ENCODE measurements around the gene KRT6A. TPM values are rescaled to one million over a fixed set of nuclear protein-coding genes. Genes with fewer than 3 reads are reported as not detected.
"Not testable (repeated sequence)": the region's sequence is repeated elsewhere in the genome, so short reads cannot be mapped to it uniquely, and the experiment has no call there.

KRT6A gene
- total and polyA plus RNA-seq, 10 of the 15 experiments (the other 5 are each of a cell fraction or from before 2014, with no cell fraction given), result 0.96 TPM; not detected in 9

DNA sequence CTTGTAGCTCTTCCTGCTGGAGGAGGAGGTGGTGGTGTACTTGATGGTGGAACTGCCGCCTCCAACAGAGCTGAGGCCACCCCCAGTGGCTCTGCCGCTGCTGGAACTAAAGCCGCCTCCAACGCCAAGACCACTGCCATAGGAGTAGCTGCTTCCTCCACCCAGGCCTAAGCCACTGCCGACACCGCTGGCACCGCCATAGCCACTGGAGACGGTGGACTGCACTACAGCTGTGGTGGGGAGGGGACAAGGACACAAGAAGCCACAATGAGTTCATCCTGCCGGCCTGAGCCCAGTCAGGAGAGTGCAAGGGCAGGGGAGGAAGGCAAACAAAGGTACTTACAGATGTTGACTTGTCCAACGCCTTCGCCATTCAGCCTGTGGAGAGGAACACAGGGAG is 45.9 kb downstream of the KRT6A start:
- DNase-seq (ENCODE audit: low read depth, low spot score); H3K79me2 ChIP-seq (ENCODE audit: control insufficient read depth, insufficient read depth, low read length); H3K4me1 ChIP-seq (ENCODE audit: control insufficient read depth, insufficient read depth, low read length); H3K27me3 ChIP-seq (replicated peaks in 1 of 2; ENCODE audit: control insufficient read depth in 2 of 2, insufficient read depth in 2 of 2, low read length in 1 of 2); H3K9ac ChIP-seq (ENCODE audit: control insufficient read depth, insufficient read depth, low read length); intact Hi-C loops (cut with micrococcal nuclease; ENCODE audit: unreplicated experiment); H3K4me2 ChIP-seq (ENCODE audit: control insufficient read depth, insufficient read depth); ATAC-seq; in situ Hi-C loops (cut with MboI); BruUV-seq (replicated peaks); H4K20me1 ChIP-seq (ENCODE audit: control insufficient read depth, insufficient read depth); H3K36me3 ChIP-seq (ENCODE audit: control insufficient read depth in 2 of 2, insufficient read depth in 2 of 2, low read length in 1 of 2); H3K4me3 ChIP-seq; H3K9me3 ChIP-seq (replicated peaks; ENCODE audit: control insufficient read depth, insufficient read depth, low read length); H3K27ac ChIP-seq (ENCODE audit: control insufficient read depth, insufficient read depth); H2AFZ ChIP-seq (ENCODE audit: control insufficient read depth, low read depth, low read length); POLR2A ChIA-PET; RAD21 ChIA-PET (ENCODE audit: unreplicated experiment); FAIRE-seq: not testable (repeated sequence)
- CTCF ChIA-PET, result interaction anchor here (0.6 kb wide), 1 partner anchor 1887 kb away, joined by 3 read pairs; no protein-coding TSS in a partner anchor
- 62% methylated on average over 7 of the region's 11 CpGs for WGBS (ENCODE audit: insufficient coverage, insufficient replicate concordance, low lambda C conversion rate, missing lambda C conversion rate)
- SMC1A ChIA-PET (ENCODE audit: uncharacterized antibody, unreplicated experiment), result interaction anchor here (1.6 kb wide), 1 partner anchor 16 kb away, joined by 3 read pairs; no protein-coding TSS in a partner anchor

GRCh38 chr12:52446367-52447045 is 46.6 kb downstream of the KRT6A start:
- SMC1A ChIA-PET (ENCODE audit: uncharacterized antibody, unreplicated experiment), result interaction anchor here (1.6 kb wide), 1 partner anchor 16 kb away, joined by 3 read pairs; no protein-coding TSS in a partner anchor
- RAD21 ChIA-PET (ENCODE audit: unreplicated experiment), result no interaction called here
- no TSS peak for BruUV-seq (replicated peaks)
- no peak overlapping the region for H3K9ac ChIP-seq (ENCODE audit: control insufficient read depth, insufficient read depth, low read length)
- H3K27ac ChIP-seq (ENCODE audit: control insufficient read depth, insufficient read depth), result no peak overlapping the region
- no peaks in the 10 kb centered on the region for H4K20me1 ChIP-seq (ENCODE audit: control insufficient read depth, insufficient read depth)
- H3K36me3 ChIP-seq (ENCODE audit: control insufficient read depth in 2 of 2, insufficient read depth in 2 of 2, low read length in 1 of 2), result no peaks in the 10 kb centered on the region
- in situ Hi-C loops (cut with MboI), result no loop called here
- WGBS (ENCODE audit: insufficient coverage, insufficient replicate concordance, low lambda C conversion rate, missing lambda C conversion rate), result 51% methylated on average over 6 of the region's 6 CpGs
- DNase-seq (ENCODE audit: low read depth, low spot score), result no peak
- ATAC-seq, result no peak
- POLR2A ChIA-PET, result no interaction called here
- no peaks in the 10 kb centered on the region for H3K9me3 ChIP-seq (replicated peaks; ENCODE audit: control insufficient read depth, insufficient read depth, low read length)
- H2AFZ ChIP-seq (ENCODE audit: control insufficient read depth, low read depth, low read length), result no peak overlapping the region
- no peaks in the 10 kb centered on the region for H3K4me1 ChIP-seq (ENCODE audit: control insufficient read depth, insufficient read depth, low read length)
- intact Hi-C loops (cut with micrococcal nuclease; ENCODE audit: unreplicated experiment), result no loop called here
- peaks cover 4 to 11% of the 10 kb centered on the region in 2 experiments for H3K27me3 ChIP-seq (replicated peaks in 1 of 2; ENCODE audit: control insufficient read depth in 2 of 2, insufficient read depth in 2 of 2, low read length in 1 of 2)
- FAIRE-seq, result no peak
- H3K4me3 ChIP-seq, result no peak overlapping the region
- CTCF ChIA-PET, result interaction anchor here (0.6 kb wide), 1 partner anchor 1888 kb away, joined by 3 read pairs; no protein-coding TSS in a partner anchor
- H3K79me2 ChIP-seq (ENCODE audit: control insufficient read depth, insufficient read depth, low read length), result no peaks in the 10 kb centered on the region
- H3K4me2 ChIP-seq (ENCODE audit: control insufficient read depth, insufficient read depth), result no peak overlapping the region
- TF ChIP-seq FOXM1 (IDR thresholded peaks at IDR 0.05; ENCODE audit: low read depth, low read length) (no peak), MTA3 (IDR thresholded peaks at IDR 0.05; ENCODE audit: borderline replicate concordance, low read length) (no peak), SUZ12 (IDR thresholded peaks at IDR 0.05; ENCODE audit: unreplicated experiment) (no peak), NR2C1 (IDR thresholded peaks at IDR 0.05) (no peak), TAF1 (IDR thresholded peaks at IDR 0.05; ENCODE audit: borderline replicate concordance, low read depth, low read length) (no peak), MTA2 (IDR thresholded peaks at IDR 0.05; ENCODE audit: low read depth) (no peak), CBX5 (IDR thresholded peaks at IDR 0.05; ENCODE audit: low read depth) (no peak), SRF (IDR thresholded peaks at IDR 0.05; ENCODE audit: low read depth in 2 of 2, low read length in 2 of 2) (no peak), NFXL1 (IDR thresholded peaks at IDR 0.05; ENCODE audit: borderline replicate concordance) (no peak), SMAD1 (IDR thresholded peaks at IDR 0.05; ENCODE audit: low read depth, partially characterized antibody) (no peak)
- TF ChIP-seq, protein P1, sequence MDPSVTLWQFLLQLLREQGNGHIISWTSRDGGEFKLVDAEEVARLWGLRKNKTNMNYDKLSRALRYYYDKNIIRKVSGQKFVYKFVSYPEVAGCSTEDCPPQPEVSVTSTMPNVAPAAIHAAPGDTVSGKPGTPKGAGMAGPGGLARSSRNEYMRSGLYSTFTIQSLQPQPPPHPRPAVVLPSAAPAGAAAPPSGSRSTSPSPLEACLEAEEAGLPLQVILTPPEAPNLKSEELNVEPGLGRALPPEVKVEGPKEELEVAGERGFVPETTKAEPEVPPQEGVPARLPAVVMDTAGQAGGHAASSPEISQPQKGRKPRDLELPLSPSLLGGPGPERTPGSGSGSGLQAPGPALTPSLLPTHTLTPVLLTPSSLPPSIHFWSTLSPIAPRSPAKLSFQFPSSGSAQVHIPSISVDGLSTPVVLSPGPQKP (IDR thresholded peaks at IDR 0.05; ENCODE audit: low read depth, low read length), result no peak
- TF ChIP-seq, protein P2, sequence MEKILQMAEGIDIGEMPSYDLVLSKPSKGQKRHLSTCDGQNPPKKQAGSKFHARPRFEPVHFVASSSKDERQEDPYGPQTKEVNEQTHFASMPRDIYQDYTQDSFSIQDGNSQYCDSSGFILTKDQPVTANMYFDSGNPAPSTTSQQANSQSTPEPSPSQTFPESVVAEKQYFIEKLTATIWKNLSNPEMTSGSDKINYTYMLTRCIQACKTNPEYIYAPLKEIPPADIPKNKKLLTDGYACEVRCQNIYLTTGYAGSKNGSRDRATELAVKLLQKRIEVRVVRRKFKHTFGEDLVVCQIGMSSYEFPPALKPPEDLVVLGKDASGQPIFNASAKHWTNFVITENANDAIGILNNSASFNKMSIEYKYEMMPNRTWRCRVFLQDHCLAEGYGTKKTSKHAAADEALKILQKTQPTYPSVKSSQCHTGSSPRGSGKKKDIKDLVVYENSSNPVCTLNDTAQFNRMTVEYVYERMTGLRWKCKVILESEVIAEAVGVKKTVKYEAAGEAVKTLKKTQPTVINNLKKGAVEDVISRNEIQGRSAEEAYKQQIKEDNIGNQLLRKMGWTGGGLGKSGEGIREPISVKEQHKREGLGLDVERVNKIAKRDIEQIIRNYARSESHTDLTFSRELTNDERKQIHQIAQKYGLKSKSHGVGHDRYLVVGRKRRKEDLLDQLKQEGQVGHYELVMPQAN (conservative IDR thresholded peaks at IDR 0.05), result no peak

Data from GM12878 (cell line).